ENCODE results near the gene IL17RD. TPM values are rescaled to one million over a fixed set of nuclear protein-coding genes. Genes with fewer than 3 reads are reported as not detected.
"Not testable (repeated sequence)": the region's sequence is repeated elsewhere in the genome, so short reads cannot be mapped to it uniquely, and the experiment has no call there.

Gene IL17RD
- total RNA-seq, 1 donor from 2014 or later: 0.51 TPM

GRCh38 chr3:57093489-57093888 is 71.7 kb downstream of the IL17RD start:
- no peak for DNase-seq

GRCh38 chr3:57091521-57092273 is 73.5 kb downstream of the IL17RD start:
- DNase-seq: peak; percentile 29

GRCh38 chr3:57089043-57089442 is 76.1 kb downstream of the IL17RD start:
- DNase-seq: no peak

- no peak for DNase-seq
Measured at GRCh38 chr3:57088503-57088902, 76.7 kb downstream of the IL17RD start.

GRCh38 chr3:57087361-57088092 is 77.6 kb downstream of the IL17RD start:
- DNase-seq: no peak

- no peak for DNase-seq
Measured at GRCh38 chr3:57086201-57086600, 79.0 kb downstream of the IL17RD start.

- no peak for DNase-seq
Measured at GRCh38 chr3:57085211-57085610, 79.9 kb downstream of the IL17RD start.

GRCh38 chr3:57083266-57083995 is 81.7 kb downstream of the IL17RD start:
- DNase-seq: not testable (repeated sequence)

- no peak for DNase-seq
Measured at GRCh38 chr3:57082481-57082880, 82.7 kb downstream of the IL17RD start.

GRCh38 chr3:57081173-57081572 is 84.0 kb downstream of the IL17RD start:
- DNase-seq: peak; percentile 66

GRCh38 chr3:57080171-57080570 is 85.0 kb downstream of the IL17RD start:
- DNase-seq: no peak

- DNase-seq: no peak
Measured at GRCh38 chr3:57079474-57079831, 85.7 kb downstream of the IL17RD start.

- no peak for DNase-seq
Measured at GRCh38 chr3:57078635-57079473, 86.3 kb downstream of the IL17RD start.

GRCh38 chr3:57078344-57078634 is 86.9 kb downstream of the IL17RD start:
- peak; percentile 46 for DNase-seq

GRCh38 chr3:57077630-57078343 is 87.4 kb downstream of the IL17RD start:
- DNase-seq: no peak

GRCh38 chr3:57076422-57076951 is 88.7 kb downstream of the IL17RD start:
- no peak for DNase-seq

GRCh38 chr3:57074135-57074534 is 91.0 kb downstream of the IL17RD start:
- DNase-seq: no peak

- DNase-seq: no peak
Measured at GRCh38 chr3:57073628-57074027, 91.5 kb downstream of the IL17RD start.

GRCh38 chr3:57069503-57069902 is 95.7 kb downstream of the IL17RD start:
- no peak for DNase-seq

GRCh38 chr3:57068437-57069089 is 96.6 kb downstream of the IL17RD start:
- peak; percentile 73 for DNase-seq

GRCh38 chr3:57066471-57066870 is 98.7 kb downstream of the IL17RD start:
- DNase-seq: no peak
